GM21576 (cell line): ENCODE results near the gene INSM1.
"Not testable (repeated sequence)": the region's sequence is repeated elsewhere in the genome, so short reads cannot be mapped to it uniquely, and the experiment has no call there.

Source experiments
- ATAC-seq: cut with Tn5 transposase; IDR thresholded peaks from one replicate; pipeline ENCODE4 v1.9.1; 2021; ENCODE audit warnings: mild to moderate bottlenecking, moderate library complexity; ENCODE audit not compliant: unreplicated experiment

The INSM1 gene

DNA sequence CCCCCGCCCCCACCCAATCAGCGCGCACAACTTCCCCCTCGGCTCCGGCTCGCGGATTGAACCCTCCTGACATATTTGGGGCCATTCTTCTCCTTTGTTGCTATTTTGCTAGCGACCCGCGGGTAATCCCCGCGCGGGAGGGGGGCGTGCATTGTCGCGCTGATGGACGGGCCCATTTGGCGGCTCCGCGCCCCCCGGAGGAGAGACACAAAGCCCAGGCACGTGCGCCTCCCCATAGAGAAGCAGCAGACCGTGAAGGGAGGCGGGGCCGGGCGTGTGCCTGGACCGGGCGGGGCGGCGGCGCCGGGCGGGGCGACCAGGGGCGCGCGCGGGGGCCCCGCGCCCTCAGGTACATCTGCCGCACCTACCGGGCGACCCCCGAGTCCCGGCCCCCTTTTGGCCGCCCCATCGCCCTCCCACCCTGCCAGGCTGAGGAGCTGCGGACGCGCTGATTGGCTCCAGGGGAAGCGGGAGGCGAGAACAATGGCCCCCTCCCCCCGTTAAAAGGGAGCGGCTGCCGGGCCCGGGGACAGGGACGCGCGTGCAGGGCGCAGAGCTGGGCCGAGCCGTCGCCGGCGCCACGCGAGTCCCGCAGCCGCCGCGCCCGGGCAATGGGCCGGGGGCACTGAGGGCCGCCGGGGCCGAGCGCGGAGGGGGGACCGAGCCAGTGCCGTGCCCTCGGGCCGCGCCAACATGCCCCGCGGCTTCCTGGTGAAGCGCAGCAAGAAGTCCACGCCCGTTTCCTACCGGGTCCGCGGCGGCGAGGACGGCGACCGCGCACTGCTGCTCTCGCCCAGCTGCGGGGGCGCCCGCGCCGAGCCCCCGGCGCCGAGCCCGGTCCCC is at the start of gene INSM1:
INSM1 (plus strand) TSS at position 530 of the 843 bp plus-strand sequence; CDS start at position 694, 164 bp downstream.
- no peak for ATAC-seq

DNA sequence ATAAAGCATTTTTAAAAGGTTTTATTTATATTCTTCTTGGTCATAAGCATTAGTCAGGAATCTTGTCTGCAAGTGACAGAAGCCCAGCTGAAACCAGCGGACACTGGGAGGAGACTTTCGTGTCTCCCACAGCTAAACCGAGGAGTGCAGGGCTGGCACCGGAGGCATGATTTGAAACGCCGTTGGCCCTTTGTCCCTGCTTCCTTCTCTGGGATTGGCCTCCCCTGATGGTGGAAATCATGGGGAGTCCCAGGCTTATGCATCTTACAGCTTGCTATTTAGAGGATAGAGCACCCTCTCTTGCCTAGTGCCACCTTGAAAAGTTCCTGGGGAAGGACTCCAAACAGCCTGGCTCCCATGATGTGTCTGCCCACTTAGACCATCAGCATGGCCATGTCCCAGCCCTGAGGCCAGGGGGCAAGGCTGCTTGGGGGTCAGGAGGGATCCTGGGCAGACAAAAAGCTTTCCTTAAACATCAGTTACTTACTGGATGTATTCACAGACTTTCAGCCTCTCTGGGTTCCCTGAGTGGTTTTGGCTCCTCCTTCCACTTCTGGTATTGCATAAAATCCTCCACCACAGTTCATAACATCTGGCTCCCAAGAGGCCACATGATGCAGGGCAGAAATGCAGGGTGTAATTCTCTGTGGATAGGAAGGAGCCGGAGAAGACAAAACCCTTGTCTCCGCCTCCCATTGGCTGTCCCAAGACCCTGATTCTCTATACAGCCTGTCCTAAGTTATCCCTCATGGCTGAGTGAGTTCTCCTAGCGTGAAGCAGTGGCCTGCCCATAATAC is 49.3 kb upstream of the INSM1 start:
- no peak for ATAC-seq

DNA sequence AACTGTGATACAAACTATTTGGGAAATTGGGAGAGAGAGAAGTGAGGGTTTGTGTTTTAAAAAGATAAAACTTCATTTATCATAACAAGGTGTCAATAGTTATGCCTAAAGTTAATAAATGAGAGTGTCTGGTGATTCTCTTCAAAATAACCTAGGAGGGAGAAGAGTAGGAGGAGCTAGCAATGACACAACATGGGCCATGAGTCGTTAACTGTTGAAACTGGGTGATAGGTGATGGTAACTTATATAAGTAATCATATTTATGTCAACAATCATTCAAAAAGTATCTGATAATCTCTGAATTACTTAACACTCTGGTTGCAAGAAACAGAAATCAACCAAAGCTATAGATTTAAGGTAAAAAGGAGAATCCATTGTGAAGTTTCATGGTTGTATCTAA is 46.8 kb upstream of the INSM1 start:
- ATAC-seq, result no peak

DNA sequence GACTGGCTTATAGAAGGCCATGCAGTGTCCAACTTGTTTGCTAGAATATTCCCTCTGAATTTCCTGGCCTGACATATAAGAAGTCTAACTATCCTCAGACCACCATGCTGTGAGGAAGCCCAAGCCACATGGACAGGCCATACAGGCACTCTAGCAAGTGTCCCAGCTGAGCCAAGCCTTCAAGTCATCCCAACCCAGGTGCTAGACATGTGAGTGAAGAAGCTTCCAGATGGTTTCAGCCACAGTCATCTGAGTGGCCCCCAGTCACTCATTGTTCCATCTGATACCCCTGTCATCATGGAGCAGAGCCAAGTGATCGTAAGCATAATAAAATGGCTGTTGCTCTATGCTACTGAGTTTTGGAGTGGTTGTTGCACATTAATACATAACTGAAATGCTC is 46.0 kb upstream of the INSM1 start:
- no peak for ATAC-seq

GRCh38 chr20:20322912-20323311 is 45.0 kb upstream of the INSM1 start:
- no peak for ATAC-seq

- ATAC-seq, result no peak
Observed at GRCh38 chr20:20327746-20328145, 40.2 kb upstream of the INSM1 start.

GRCh38 chr20:20329564-20329963 is 38.3 kb upstream of the INSM1 start:
- ATAC-seq, result no peak

DNA sequence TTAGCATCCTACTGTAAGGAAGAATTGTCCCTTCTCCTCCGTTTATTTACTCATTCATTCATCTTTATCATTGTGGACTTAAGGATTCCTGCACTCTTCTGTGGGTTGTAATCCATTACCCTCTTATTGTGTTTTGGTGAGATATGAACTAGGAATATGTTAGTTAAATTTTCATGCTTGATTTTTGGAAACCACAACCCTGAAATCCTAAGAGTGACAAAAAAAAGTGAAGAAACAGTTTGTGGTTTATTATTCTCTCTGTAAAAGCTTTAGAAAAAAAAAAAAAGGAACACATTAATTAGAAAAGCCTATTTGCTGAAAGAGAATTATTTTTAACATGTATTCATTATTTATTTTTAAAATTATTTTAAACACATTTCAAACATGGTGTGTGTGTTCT is 36.7 kb upstream of the INSM1 start:
- ATAC-seq, result no peak

- no peak for ATAC-seq
Observed at GRCh38 chr20:20331817-20332216, 36.1 kb upstream of the INSM1 start.

GRCh38 chr20:20333866-20334265 is 34.0 kb upstream of the INSM1 start:
- no peak for ATAC-seq

DNA sequence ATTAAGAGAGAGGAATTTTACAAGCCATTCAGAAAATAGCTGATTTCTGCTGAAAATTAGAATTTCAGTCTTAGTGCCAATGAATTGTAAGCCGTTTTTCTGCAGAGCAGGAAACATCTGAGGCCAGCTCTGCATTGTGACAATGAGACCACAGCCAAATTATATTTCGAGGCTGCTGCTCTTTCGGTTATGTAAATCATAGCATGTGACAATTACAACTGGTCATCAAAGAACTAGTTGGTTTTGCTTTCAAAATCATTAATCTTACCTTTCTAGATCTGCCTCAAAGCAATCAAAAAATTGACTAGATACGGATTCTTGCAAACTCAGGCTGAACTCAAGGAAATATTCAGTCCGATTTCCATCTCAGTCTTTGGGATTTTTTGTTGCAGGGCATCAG is 33.4 kb upstream of the INSM1 start:
- ATAC-seq, result peak; percentile 96

GRCh38 chr20:20338133-20338730 is 29.7 kb upstream of the INSM1 start:
- no peak for ATAC-seq

GRCh38 chr20:20340443-20340842 is 27.5 kb upstream of the INSM1 start:
- ATAC-seq, result no peak

DNA sequence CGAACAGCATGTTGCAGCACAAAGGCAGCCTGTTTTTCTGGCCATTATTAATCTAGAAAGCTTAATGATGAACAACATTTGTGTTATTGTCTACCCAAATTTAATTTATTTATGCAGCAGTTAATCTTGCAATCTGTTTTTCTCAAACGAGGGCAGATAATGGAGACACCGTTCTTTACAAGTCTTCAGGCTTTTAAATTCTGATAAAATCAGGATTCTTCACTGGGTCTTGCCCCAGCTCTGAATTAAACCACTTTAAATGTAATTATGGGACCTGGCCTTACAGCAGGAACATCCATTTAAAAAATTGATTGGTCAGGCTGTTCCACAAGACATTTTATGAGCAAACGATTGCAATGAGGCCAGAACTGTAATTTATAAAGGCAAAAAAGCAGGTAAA is 26.5 kb upstream of the INSM1 start:
- no peak for ATAC-seq

GRCh38 chr20:20342066-20342465 is 25.8 kb upstream of the INSM1 start:
- no peak for ATAC-seq

DNA sequence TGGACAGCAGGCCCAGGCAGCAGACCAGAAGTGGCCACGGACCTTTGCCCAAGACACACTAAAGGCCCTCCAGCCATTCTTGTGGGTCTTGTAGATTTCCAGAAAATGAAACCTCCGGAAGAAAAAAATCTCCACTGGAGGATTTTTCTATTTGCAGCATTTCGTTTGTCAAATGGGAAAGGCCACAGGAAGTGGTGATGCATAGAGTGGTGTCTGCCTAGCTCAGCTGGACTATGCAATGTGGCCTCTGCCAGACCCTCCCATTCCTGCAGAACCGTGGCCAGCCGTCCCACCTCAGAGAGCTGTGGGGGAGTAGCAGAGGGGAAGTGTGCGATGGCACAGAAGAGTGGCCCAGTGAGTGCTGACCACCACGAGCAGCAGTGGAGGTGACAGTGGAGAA is 24.0 kb upstream of the INSM1 start:
- no peak for ATAC-seq

GRCh38 chr20:20344476-20344875 is 23.4 kb upstream of the INSM1 start:
- ATAC-seq, result no peak

GRCh38 chr20:20353576-20353975 is 14.3 kb upstream of the INSM1 start:
- no peak for ATAC-seq

DNA sequence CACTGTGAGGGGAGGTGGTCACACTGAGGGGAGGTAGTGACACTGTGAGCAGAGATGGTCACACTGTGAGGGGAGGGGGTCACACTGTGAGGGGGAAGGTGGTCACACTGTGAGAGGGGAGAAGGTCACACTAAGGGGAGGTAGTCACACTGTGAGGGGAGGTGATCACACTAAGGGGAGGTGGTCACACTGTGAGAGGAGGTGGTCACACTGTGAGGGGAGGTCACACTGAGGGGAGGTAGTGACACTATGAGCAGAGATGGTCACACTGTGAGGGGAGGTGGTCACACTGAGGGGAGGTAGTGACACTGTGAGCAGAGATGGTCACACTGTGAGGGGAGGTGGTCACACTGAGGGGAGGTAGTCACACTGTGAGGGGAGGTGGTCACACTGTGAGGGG is 12.4 kb upstream of the INSM1 start:
- ATAC-seq, result not testable (repeated sequence)

DNA sequence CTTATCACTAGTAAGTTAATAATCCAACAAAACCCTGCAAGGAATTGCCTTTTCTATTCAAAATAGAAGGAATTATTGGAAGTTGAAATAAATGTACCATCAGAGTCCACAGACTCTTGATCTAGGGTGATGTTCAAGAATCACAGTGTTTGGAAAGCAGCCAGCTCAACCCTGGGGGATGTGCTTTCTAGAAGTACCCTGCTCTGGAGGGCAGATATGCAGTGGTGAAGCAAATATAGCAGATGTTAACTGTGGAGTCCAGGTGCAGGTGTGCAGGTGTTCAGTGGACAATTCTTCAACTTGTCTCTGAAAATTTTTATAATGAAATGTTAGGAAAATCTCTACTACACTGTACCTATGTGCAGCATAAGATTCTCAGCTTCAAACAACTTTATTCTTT is 9.1 kb upstream of the INSM1 start:
- no peak for ATAC-seq

- no peak for ATAC-seq
Observed at GRCh38 chr20:20359628-20360027, 8.3 kb upstream of the INSM1 start.

DNA sequence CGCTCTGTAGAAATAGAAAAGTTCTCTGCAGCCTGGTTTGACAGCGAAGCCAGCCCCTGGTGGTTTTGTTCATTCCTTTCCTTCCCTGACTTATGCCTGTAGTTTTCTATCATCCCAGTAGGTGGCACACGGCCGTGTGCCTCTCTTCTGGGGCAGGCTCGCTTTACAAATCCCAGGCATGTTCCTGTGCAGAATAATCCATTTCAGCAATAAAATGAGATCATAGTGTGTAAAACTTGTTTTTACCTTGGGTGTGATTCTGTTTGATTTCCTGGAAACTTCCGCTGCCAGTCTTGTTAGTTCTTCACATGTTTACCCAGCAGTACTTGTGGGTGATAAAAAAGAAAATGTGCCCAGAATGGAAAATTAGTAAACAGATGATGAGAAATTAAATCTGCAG is 7.4 kb upstream of the INSM1 start:
- ATAC-seq, result peak; percentile 53
